Kidney (tissue), 14 donors: ENCODE measurements around the gene CFDP1. TPM values are rescaled to one million over a fixed set of nuclear protein-coding genes. Genes with fewer than 3 reads are reported as not detected.

Source experiments
- DNase-seq, 5 donors: peaks; one replicate each; pipeline ENCODE4 v3.0.0-alpha.2; 2013 to 2020
- FAIRE-seq: peaks from 2 replicates; lab custom pipeline; 2012; peaks lifted over from hg19 to GRCh38; lab: Jason Lieb, UNC
- H3K27ac ChIP-seq, 2 donors: one replicate each; pipeline ENCODE4 v1.7.0; 2013; ENCODE audit warnings: low read depth in 2 of 2, low read length in 2 of 2, inconsistent platforms in 1 of 2
- H3K27me3 ChIP-seq: one replicate; pipeline ENCODE4 v1.7.1; 2013; ENCODE audit warnings: low read length, inconsistent platforms; ENCODE audit not compliant: control insufficient read depth, insufficient read depth
- H3K36me3 ChIP-seq, 3 donors: one replicate each; pipeline versions ENCODE4 v1.7.0 to v1.7.1; 2013; ENCODE audit warnings: low read length in 3 of 3, control low read depth in 1 of 3, inconsistent platforms in 1 of 3; ENCODE audit not compliant: insufficient read depth in 3 of 3, control insufficient read depth in 2 of 3
- H3K4me1 ChIP-seq, 3 donors: one replicate each; pipeline versions ENCODE4 v1.7.0 to v1.7.1; 2013; ENCODE audit warnings: low read length in 3 of 3, inconsistent platforms in 1 of 3, low read depth in 1 of 3; ENCODE audit not compliant: control insufficient read depth in 2 of 3, insufficient read depth in 2 of 3
- H3K4me3 ChIP-seq, 3 donors: one replicate each; pipeline versions ENCODE4 v1.7.0 to v1.8.1; 2013; ENCODE audit warnings: low read length in 3 of 3, control low read depth in 1 of 3, inconsistent platforms in 1 of 3
- H3K9ac ChIP-seq, 3 donors: one replicate each; pipeline versions ENCODE4 v1.7.0 to v1.7.1; 2013; ENCODE audit warnings: low read length in 3 of 3, control low read depth in 1 of 3, inconsistent platforms in 1 of 3
- H3K9me3 ChIP-seq, 3 donors: one replicate each; pipeline versions ENCODE4 v1.7.0 to v1.7.1; 2013; ENCODE audit warnings: low read length in 3 of 3, control low read depth in 1 of 3, inconsistent platforms in 1 of 3; ENCODE audit not compliant: control insufficient read depth in 2 of 3, insufficient read depth in 1 of 3
- CTCF ChIP-seq: IDR thresholded peaks from 3 replicates; pipeline ENCODE4 v1.5.1; 2012; ENCODE audit warnings: mild to moderate bottlenecking, moderate library complexity, borderline replicate concordance; ENCODE audit not compliant: insufficient read depth; ENCODE audit errors: extremely low read depth
- intact Hi-C: fragments of 100-400 bp; cut with DNase I; formaldehyde crosslinking; loops from one replicate; pipeline ENCODE4 v1.11.1; 2022
- polyA plus RNA-seq: library from polyadenylated mRNA; stranded (reverse); fragments of 350-450 nt; fragmentation: Illumina TruSeq; extraction: RNeasy Lipid Tissue Mini Kit (QIAGEN cat#74804); gene quantifications from one replicate; pipeline ENCODE4 v1.2.3, GENCODE V29; 2014; ENCODE audit warnings: low read depth, low replicate concordance; ENCODE audit not compliant: insufficient read depth
- total RNA-seq: library from RNA; stranded (reverse); fragmentation: NEBNext Ultra II Directional; extraction: Animal tissue kit (Norgen Biotek cat#: 25700); gene quantifications from one replicate; pipeline ENCODE4 v1.2.1, GENCODE V29; 2021
- donor health status: control.
- donor health status: control.
- donor health status: control.
- donor health status: control.
- donor health status: control.
- donor health status: DM: yes; HTN: yes; CAD: no.
- donor health status: Normal renal cell carcinoma (clear cell type).

The CFDP1 gene
- total and polyA plus RNA-seq, 2 donors from 2014 or later = 53.5 to 148 TPM

DNA sequence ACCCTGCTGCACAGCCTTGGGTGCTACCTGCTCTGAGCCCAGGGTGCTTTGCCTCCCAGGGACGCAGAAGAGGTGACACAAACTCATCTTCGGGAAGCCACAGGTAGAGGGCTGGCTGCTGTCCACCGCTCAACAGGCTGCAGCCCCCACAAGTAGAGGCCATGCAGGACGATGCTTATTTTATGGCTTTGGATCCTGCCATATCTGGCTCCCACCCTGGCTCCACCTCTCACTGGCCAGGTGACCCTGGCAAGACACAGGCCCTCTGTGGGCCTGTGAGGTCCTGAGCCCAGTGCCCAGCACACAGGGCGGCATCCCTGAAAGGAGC is 170.5 kb downstream of the CFDP1 start:
- no peak for TF ChIP-seq CTCF
- Histone ChIP-seq H3K27me3 (no peaks in the 10 kb centered on the region), H3K36me3 (no peaks in the 10 kb centered on the region), H3K9ac (no peak overlapping the region), H3K4me3 (peak overlapping the region in 1 of 3 donors; percentile 84), H3K9me3 (no peaks in the 10 kb centered on the region), H3K4me1 (peaks cover 0 to 51% (median 47%) of the 10 kb centered on the region in 3 donors), H3K27ac (peak overlapping the region in 1 of 2 donors; percentile 79)
- intact Hi-C loops = no loop called here
- no peak for DNase-seq
- FAIRE-seq = no peak

- Histone ChIP-seq H3K4me1 (peaks cover 0 to 56% (median 47%) of the 10 kb centered on the region in 3 donors), H3K36me3 (no peaks in the 10 kb centered on the region), H3K27me3 (no peaks in the 10 kb centered on the region), H3K9me3 (no peaks in the 10 kb centered on the region), H3K9ac (no peak overlapping the region), H3K27ac (peak overlapping the region; percentile 15 to 58), H3K4me3 (peak overlapping the region in 1 of 3 donors; percentile 84)
- intact Hi-C loops = no loop called here
- no peak for TF ChIP-seq CTCF
- peak in 3 of 5 donors; percentile 45 to 74 (median 56) for DNase-seq
- no peak for FAIRE-seq
Measured at GRCh38 chr16:75262104-75262799, 171.1 kb downstream of the CFDP1 start.

- Histone ChIP-seq H3K9me3 (no peaks in the 10 kb centered on the region), H3K9ac (no peak overlapping the region), H3K27me3 (no peaks in the 10 kb centered on the region), H3K36me3 (no peaks in the 10 kb centered on the region), H3K4me1 (peaks cover 0 to 62% (median 49%) of the 10 kb centered on the region in 3 donors), H3K4me3 (peak overlapping the region in 1 of 3 donors; percentile 8), H3K27ac (peak overlapping the region; percentile 15 to 58)
- no peak for DNase-seq
- TF ChIP-seq CTCF = no peak
- intact Hi-C loops = no loop called here
- FAIRE-seq = no peak
Measured at GRCh38 chr16:75261590-75262078, 171.7 kb downstream of the CFDP1 start.
